ENCODE results near the gene BACE2.
"Not testable (repeated sequence)": the region's sequence is repeated elsewhere in the genome, so short reads cannot be mapped to it uniquely, and the experiment has no call there.

BACE2 gene

GRCh38 chr21:41192552-41192951 lies 24.6 kb downstream of the BACE2 start:
- H3K4me1 ChIP-seq (ENCODE audit: control insufficient read depth, insufficient read depth, low read length); H3K4me3 ChIP-seq (ENCODE audit: low read depth, low read length); H3K9me3 ChIP-seq (ENCODE audit: control insufficient read depth, insufficient read depth, low read depth, low read length); POLR2A ChIA-PET; H3K36me3 ChIP-seq (ENCODE audit: control insufficient read depth in 2 of 2, insufficient read depth in 1 of 2, low read length in 2 of 2); H3K27ac ChIP-seq (ENCODE audit: extremely low read depth, low read depth, low read length): not testable (repeated sequence)
- TF ChIP-seq SCRT2 (tag by site-specific recombination; IDR thresholded peaks at IDR 0.05) = peak; percentile 66
- CTCF ChIA-PET = interaction anchor here (4.9 kb wide), 1 partner anchor 22 kb away, joined by 31 read pairs; no protein-coding TSS in a partner anchor

- Histone ChIP-seq H3K4me3 (ENCODE audit: low read depth, low read length) (no peak overlapping the region), H3K36me3 (ENCODE audit: control insufficient read depth in 2 of 2, insufficient read depth in 1 of 2, low read length in 2 of 2) (no peaks in the 10 kb centered on the region), H3K4me1 (ENCODE audit: control insufficient read depth, insufficient read depth, low read length) (peaks cover 5% of the 10 kb centered on the region; the same call in 1 of the 2 replicates), H3K9me3 (ENCODE audit: control insufficient read depth, insufficient read depth, low read depth, low read length) (no peaks in the 10 kb centered on the region), H3K27ac (ENCODE audit: extremely low read depth, low read depth, low read length) (no peak overlapping the region)
- TF ChIP-seq ATF2 (tag by site-specific recombination; IDR thresholded peaks at IDR 0.05; ENCODE audit: low read depth) (no peak), ZFP37 (tag by site-specific recombination; IDR thresholded peaks at IDR 0.05) (no peak), ZFHX2 (tag by site-specific recombination; conservative IDR thresholded peaks at IDR 0.05) (no peak), ZNF785 (tag by site-specific recombination; IDR thresholded peaks at IDR 0.05) (no peak)
- POLR2A ChIA-PET = interaction anchor here (1.6 kb wide), 1 partner anchor 27 kb away, joined by 4 read pairs; no protein-coding TSS in a partner anchor
- CTCF ChIA-PET = interaction anchor here (1.7 to 4.9 kb wide), 2 partner anchors 25 to 29 kb away, joined by 6 to 31 read pairs; no protein-coding TSS in a partner anchor
Observed at GRCh38 chr21:41195311-41195710, 27.4 kb downstream of the BACE2 start.

- TF ChIP-seq ZNF600 (tag by site-specific recombination; IDR thresholded peaks at IDR 0.05) = no peak
- TF ChIP-seq ZNF121 (tag by site-specific recombination; IDR thresholded peaks at IDR 0.05) = peak; percentile 87
- TF ChIP-seq WT1 (tag by site-specific recombination; IDR thresholded peaks at IDR 0.05) = peak; percentile 52; the same call in 1 of the 2 replicates
- peak; percentile 22 for TF ChIP-seq SETDB1 (IDR thresholded peaks at IDR 0.05; ENCODE audit: insufficient read length, low read length)
- TF ChIP-seq EGR2 (tag by site-specific recombination; IDR thresholded peaks at IDR 0.05; ENCODE audit: low read depth) = 0 out of 2 replicates have a peak, but pooled peaks have one; percentile 27
- no peak for TF ChIP-seq ZBTB17 (tag by site-specific recombination; IDR thresholded peaks at IDR 0.05)
- TF ChIP-seq CTCF (tag by site-specific recombination; IDR thresholded peaks at IDR 0.05) = no peak
- no peak for TF ChIP-seq ZNF155 (tag by site-specific recombination; IDR thresholded peaks at IDR 0.05)
- TF ChIP-seq ZNF362 (tag by site-specific recombination; IDR thresholded peaks at IDR 0.05) = 0 out of 2 replicates have a peak, but pooled peaks have one; percentile 37
- peak; percentile 44; the same call in 1 of the 2 replicates for TF ChIP-seq SP7 (tag by site-specific recombination; IDR thresholded peaks at IDR 0.05)
- peak; percentile 60 for TF ChIP-seq GFI1B (tag by site-specific recombination; IDR thresholded peaks at IDR 0.05)
- peaks cover 5% of the 10 kb centered on the region; the same call in 1 of the 2 replicates for H3K4me1 ChIP-seq (ENCODE audit: control insufficient read depth, insufficient read depth, low read length)
- H3K27ac ChIP-seq (ENCODE audit: extremely low read depth, low read depth, low read length) = no peak overlapping the region
- ChIA-PET CTCF (interaction anchor here (0.6 kb wide), 1 partner anchor 18 kb away, joined by 8 read pairs; no protein-coding TSS in a partner anchor), POLR2A (no interaction called here)
- no peak overlapping the region for H3K4me3 ChIP-seq (ENCODE audit: low read depth, low read length)
- H3K9me3 ChIP-seq (ENCODE audit: control insufficient read depth, insufficient read depth, low read depth, low read length) = no peaks in the 10 kb centered on the region
- H3K36me3 ChIP-seq (ENCODE audit: control insufficient read depth in 2 of 2, insufficient read depth in 1 of 2, low read length in 2 of 2) = no peaks in the 10 kb centered on the region
Observed at GRCh38 chr21:41196993-41197392, 29.0 kb downstream of the BACE2 start.
